GM18505 (cell line): ENCODE measurements around the gene PGC.
A peak's percentile ranks its signal among the peaks of the same experiment; 100 is the strongest.

Experiments used
- ATAC-seq: cut with Tn5 transposase; IDR thresholded peaks from one replicate; pipeline ENCODE4 v1.9.1; 2021; ENCODE audit not compliant: unreplicated experiment
- POLR2A ChIP-seq: IDR thresholded peaks from 4 replicates; pipeline ENCODE4 v1.6.1; 2011; ENCODE audit warnings: borderline replicate concordance; ENCODE audit not compliant: insufficient read depth, insufficient read length; ENCODE audit errors: extremely low read depth

Gene PGC

GRCh38 chr6:41781366-41781730 lies 34.2 kb upstream of the PGC start:
- no peak for TF ChIP-seq POLR2A
- no peak for ATAC-seq

GRCh38 chr6:41780551-41781365 lies 33.6 kb upstream of the PGC start, which contains the start of gene PRICKLE4:
TSS of gene PRICKLE4 (plus strand) at chr6:41780782. CDS start at chr6:41783474, 2,692 bp downstream.
- no peak for TF ChIP-seq POLR2A
- no peak for ATAC-seq

GRCh38 chr6:41779788-41780550 lies 32.8 kb upstream of the PGC start, which contains the start of gene FRS3:
TSS of gene FRS3 (minus strand) at chr6:41779900. CDS start at chr6:41776987, 2,913 bp downstream.
- peak; percentile 90 for ATAC-seq
- TF ChIP-seq POLR2A, result peak; percentile 43

- no peak for ATAC-seq
- no peak for TF ChIP-seq POLR2A
Observed at GRCh38 chr6:41779336-41779735, 32.1 kb upstream of the PGC start.

- no peak for TF ChIP-seq POLR2A
- ATAC-seq, result no peak
Observed at GRCh38 chr6:41778895-41779294, 31.7 kb upstream of the PGC start.

- TF ChIP-seq POLR2A, result no peak
- ATAC-seq, result no peak
Observed at GRCh38 chr6:41777551-41778285, 30.5 kb upstream of the PGC start.

GRCh38 chr6:41775293-41775882 lies 28.2 kb upstream of the PGC start:
- no peak for ATAC-seq
- TF ChIP-seq POLR2A, result no peak

GRCh38 chr6:41774841-41775240 lies 27.6 kb upstream of the PGC start:
- no peak for ATAC-seq
- TF ChIP-seq POLR2A, result no peak

- no peak for TF ChIP-seq POLR2A
- no peak for ATAC-seq
Observed at GRCh38 chr6:41771058-41771983, 24.1 kb upstream of the PGC start.

- no peak for TF ChIP-seq POLR2A
- ATAC-seq, result no peak
Observed at GRCh38 chr6:41770381-41771057, 23.3 kb upstream of the PGC start.

- no peak for ATAC-seq
Observed at GRCh38 chr6:41769376-41769775, 22.2 kb upstream of the PGC start.

More at GRCh38 chr6:41769376-41769775, 22.2 kb upstream of the PGC start:
- no peak for TF ChIP-seq POLR2A
